ENCODE data around the gene MAGI2. TPM values are rescaled to one million over a fixed set of nuclear protein-coding genes. Genes with fewer than 3 reads are reported as not detected.

Gene MAGI2
- total and polyA plus RNA-seq, 4 donors = 0.37 to 4.1 (median 1.4) TPM

DNA sequence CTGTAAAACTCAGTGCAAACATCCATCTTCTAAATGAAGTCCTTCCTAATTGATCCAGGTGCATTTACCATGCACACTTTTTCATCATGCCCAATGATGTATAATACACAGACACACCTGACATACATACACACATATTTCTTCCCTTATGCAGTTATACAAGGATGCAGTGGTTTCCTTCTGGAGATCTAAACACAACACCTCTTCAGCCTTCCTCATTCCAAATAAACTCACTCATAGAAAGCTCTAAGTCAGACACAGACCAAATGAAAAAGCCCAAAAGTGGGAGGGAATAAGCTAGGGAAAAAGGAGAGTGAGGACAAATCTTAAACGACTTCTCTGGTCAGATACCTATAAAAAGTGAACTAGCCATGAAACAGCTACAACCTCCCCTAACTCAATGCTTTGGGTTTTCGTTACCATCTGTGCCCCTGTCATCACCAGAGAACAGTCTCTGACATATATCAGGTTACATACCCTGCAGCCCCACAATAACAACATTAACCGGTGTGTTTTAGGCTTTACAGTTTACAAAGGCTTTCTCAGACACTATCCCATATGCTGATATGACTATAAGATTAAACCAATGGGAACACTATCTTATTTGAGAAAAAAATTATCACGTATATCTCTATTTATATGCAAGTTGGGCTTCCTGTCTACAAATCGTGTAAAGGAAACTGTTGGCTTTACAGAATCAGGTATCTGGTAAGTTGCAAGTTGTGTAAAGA is 979.7 kb downstream of the MAGI2 start:
- 67% methylated on average over 5 of the region's 5 CpGs for WGBS
- Histone ChIP-seq H3K27me3 (ENCODE audit: control insufficient read depth in 4 of 4, insufficient read depth in 4 of 4, low read length in 3 of 4) (no peaks in the 10 kb centered on the region), H3K9ac (ENCODE audit: low read depth in 1 of 2, low read length in 2 of 2) (no peak overlapping the region), H3K9me3 (ENCODE audit: control insufficient read depth in 4 of 4, low read length in 3 of 4) (no peaks in the 10 kb centered on the region), H3K4me1 (ENCODE audit: control insufficient read depth in 4 of 4, insufficient read depth in 4 of 4, low read length in 3 of 4) (no peaks in the 10 kb centered on the region), H3K4me3 (ENCODE audit: low read depth in 1 of 3, low read length in 3 of 3) (no peak overlapping the region), H3K27ac (ENCODE audit: low read depth in 1 of 2, low read length in 2 of 2) (no peak overlapping the region), H3K36me3 (ENCODE audit: control insufficient read depth in 4 of 4, insufficient read depth in 3 of 4, low read depth in 1 of 4, low read length in 3 of 4) (no peaks in the 10 kb centered on the region)
- DNase-seq (ENCODE audit: low spot score) = no peak
- TF ChIP-seq RXRA (IDR thresholded peaks at IDR 0.05) (no peak), GABPA (IDR thresholded peaks at IDR 0.05 in 1 of 2, conservative IDR thresholded peaks at IDR 0.05 in 1 of 2) (no peak), NR2F2 (IDR thresholded peaks at IDR 0.05) (no peak), FOXA2 (IDR thresholded peaks at IDR 0.05) (no peak), JUND (IDR thresholded peaks at IDR 0.05) (no peak), YY1 (IDR thresholded peaks at IDR 0.05) (no peak), SP1 (IDR thresholded peaks at IDR 0.05) (no peak), HNF4A (conservative IDR thresholded peaks at IDR 0.05) (no peak), EGR1 (IDR thresholded peaks at IDR 0.05; ENCODE audit: low read depth in 2 of 2) (no peak), FOXA1 (IDR thresholded peaks at IDR 0.05) (no peak)
- TF ChIP-seq, protein P1, sequence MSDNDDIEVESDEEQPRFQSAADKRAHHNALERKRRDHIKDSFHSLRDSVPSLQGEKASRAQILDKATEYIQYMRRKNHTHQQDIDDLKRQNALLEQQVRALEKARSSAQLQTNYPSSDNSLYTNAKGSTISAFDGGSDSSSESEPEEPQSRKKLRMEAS (IDR thresholded peaks at IDR 0.05) = no peak
- TF ChIP-seq, protein P2, sequence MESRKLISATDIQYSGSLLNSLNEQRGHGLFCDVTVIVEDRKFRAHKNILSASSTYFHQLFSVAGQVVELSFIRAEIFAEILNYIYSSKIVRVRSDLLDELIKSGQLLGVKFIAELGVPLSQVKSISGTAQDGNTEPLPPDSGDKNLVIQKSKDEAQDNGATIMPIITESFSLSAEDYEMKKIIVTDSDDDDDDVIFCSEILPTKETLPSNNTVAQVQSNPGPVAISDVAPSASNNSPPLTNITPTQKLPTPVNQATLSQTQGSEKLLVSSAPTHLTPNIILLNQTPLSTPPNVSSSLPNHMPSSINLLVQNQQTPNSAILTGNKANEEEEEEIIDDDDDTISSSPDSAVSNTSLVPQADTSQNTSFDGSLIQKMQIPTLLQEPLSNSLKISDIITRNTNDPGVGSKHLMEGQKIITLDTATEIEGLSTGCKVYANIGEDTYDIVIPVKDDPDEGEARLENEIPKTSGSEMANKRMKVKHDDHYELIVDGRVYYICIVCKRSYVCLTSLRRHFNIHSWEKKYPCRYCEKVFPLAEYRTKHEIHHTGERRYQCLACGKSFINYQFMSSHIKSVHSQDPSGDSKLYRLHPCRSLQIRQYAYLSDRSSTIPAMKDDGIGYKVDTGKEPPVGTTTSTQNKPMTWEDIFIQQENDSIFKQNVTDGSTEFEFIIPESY (IDR thresholded peaks at IDR 0.05) = no peak
- TF ChIP-seq, protein P3, sequence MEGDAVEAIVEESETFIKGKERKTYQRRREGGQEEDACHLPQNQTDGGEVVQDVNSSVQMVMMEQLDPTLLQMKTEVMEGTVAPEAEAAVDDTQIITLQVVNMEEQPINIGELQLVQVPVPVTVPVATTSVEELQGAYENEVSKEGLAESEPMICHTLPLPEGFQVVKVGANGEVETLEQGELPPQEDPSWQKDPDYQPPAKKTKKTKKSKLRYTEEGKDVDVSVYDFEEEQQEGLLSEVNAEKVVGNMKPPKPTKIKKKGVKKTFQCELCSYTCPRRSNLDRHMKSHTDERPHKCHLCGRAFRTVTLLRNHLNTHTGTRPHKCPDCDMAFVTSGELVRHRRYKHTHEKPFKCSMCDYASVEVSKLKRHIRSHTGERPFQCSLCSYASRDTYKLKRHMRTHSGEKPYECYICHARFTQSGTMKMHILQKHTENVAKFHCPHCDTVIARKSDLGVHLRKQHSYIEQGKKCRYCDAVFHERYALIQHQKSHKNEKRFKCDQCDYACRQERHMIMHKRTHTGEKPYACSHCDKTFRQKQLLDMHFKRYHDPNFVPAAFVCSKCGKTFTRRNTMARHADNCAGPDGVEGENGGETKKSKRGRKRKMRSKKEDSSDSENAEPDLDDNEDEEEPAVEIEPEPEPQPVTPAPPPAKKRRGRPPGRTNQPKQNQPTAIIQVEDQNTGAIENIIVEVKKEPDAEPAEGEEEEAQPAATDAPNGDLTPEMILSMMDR (IDR thresholded peaks at IDR 0.05; ENCODE audit: low read depth, low read length, missing input control) = no peak

DNA sequence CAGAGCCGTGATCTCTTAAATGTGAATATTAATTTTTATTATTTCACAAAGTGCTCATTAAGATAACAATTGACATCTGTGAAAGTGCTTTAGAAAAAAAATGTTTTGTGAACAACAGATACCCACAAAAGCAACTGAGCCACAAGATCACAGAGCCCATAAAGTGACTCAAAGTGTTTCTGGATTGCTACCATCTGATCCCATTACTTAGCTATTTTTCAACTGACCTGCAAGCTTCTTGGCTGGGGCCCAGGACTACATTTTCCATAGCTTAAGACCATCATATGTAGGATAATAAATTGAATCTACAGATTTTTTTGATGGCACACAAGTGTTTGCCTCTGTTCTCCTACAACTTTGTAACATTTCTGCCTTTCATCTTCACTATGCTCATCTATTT is 980.4 kb downstream of the MAGI2 start:
- DNase-seq (ENCODE audit: low spot score) = no peak
- WGBS = 88% methylated on average over 1 of the region's 1 CpG
- no peak overlapping the region for H3K4me3 ChIP-seq (ENCODE audit: low read depth in 1 of 3, low read length in 3 of 3)
- no peak overlapping the region for H3K9ac ChIP-seq (ENCODE audit: low read depth in 1 of 2, low read length in 2 of 2)
- no peaks in the 10 kb centered on the region for H3K4me1 ChIP-seq (ENCODE audit: control insufficient read depth in 4 of 4, insufficient read depth in 4 of 4, low read length in 3 of 4)
- H3K36me3 ChIP-seq (ENCODE audit: control insufficient read depth in 4 of 4, insufficient read depth in 3 of 4, low read depth in 1 of 4, low read length in 3 of 4) = no peaks in the 10 kb centered on the region
- H3K9me3 ChIP-seq (ENCODE audit: control insufficient read depth in 4 of 4, low read length in 3 of 4) = no peaks in the 10 kb centered on the region
- no peak overlapping the region for H3K27ac ChIP-seq (ENCODE audit: low read depth in 1 of 2, low read length in 2 of 2)
- no peaks in the 10 kb centered on the region for H3K27me3 ChIP-seq (ENCODE audit: control insufficient read depth in 4 of 4, insufficient read depth in 4 of 4, low read length in 3 of 4)
- no peak for TF ChIP-seq GABPA (IDR thresholded peaks at IDR 0.05 in 1 of 2, conservative IDR thresholded peaks at IDR 0.05 in 1 of 2)
- no peak for TF ChIP-seq FOXA2 (IDR thresholded peaks at IDR 0.05)
- TF ChIP-seq FOXA1 (IDR thresholded peaks at IDR 0.05) = no peak
- no peak for TF ChIP-seq RAD21 (IDR thresholded peaks at IDR 0.05)
- TF ChIP-seq HNF4A (conservative IDR thresholded peaks at IDR 0.05) = no peak
- TF ChIP-seq, protein P1 (IDR thresholded peaks at IDR 0.05) = no peak
- TF ChIP-seq, protein P4, sequence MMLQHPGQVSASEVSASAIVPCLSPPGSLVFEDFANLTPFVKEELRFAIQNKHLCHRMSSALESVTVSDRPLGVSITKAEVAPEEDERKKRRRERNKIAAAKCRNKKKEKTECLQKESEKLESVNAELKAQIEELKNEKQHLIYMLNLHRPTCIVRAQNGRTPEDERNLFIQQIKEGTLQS (IDR thresholded peaks at IDR 0.05) = no peak
- no peak for TF ChIP-seq NR2F2 (IDR thresholded peaks at IDR 0.05)
- TF ChIP-seq RXRA (IDR thresholded peaks at IDR 0.05) = no peak
- TF ChIP-seq JUND (IDR thresholded peaks at IDR 0.05) = no peak
- TF ChIP-seq HNF4G (IDR thresholded peaks at IDR 0.05) = no peak
- TF ChIP-seq YY1 (IDR thresholded peaks at IDR 0.05) = no peak
- TF ChIP-seq, protein P2 (IDR thresholded peaks at IDR 0.05) = no peak
- TF ChIP-seq, protein P3 (IDR thresholded peaks at IDR 0.05; ENCODE audit: low read depth, low read length, missing input control) = no peak
- no peak for TF ChIP-seq SP1 (IDR thresholded peaks at IDR 0.05)
- TF ChIP-seq, protein P5, sequence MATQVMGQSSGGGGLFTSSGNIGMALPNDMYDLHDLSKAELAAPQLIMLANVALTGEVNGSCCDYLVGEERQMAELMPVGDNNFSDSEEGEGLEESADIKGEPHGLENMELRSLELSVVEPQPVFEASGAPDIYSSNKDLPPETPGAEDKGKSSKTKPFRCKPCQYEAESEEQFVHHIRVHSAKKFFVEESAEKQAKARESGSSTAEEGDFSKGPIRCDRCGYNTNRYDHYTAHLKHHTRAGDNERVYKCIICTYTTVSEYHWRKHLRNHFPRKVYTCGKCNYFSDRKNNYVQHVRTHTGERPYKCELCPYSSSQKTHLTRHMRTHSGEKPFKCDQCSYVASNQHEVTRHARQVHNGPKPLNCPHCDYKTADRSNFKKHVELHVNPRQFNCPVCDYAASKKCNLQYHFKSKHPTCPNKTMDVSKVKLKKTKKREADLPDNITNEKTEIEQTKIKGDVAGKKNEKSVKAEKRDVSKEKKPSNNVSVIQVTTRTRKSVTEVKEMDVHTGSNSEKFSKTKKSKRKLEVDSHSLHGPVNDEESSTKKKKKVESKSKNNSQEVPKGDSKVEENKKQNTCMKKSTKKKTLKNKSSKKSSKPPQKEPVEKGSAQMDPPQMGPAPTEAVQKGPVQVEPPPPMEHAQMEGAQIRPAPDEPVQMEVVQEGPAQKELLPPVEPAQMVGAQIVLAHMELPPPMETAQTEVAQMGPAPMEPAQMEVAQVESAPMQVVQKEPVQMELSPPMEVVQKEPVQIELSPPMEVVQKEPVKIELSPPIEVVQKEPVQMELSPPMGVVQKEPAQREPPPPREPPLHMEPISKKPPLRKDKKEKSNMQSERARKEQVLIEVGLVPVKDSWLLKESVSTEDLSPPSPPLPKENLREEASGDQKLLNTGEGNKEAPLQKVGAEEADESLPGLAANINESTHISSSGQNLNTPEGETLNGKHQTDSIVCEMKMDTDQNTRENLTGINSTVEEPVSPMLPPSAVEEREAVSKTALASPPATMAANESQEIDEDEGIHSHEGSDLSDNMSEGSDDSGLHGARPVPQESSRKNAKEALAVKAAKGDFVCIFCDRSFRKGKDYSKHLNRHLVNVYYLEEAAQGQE (IDR thresholded peaks at IDR 0.05) = no peak
- no peak for TF ChIP-seq EGR1 (IDR thresholded peaks at IDR 0.05; ENCODE audit: low read depth in 2 of 2)

Measured in liver (tissue), 9 donors.